ENCODE data around the gene ZNF639. TPM values are rescaled to one million over a fixed set of nuclear protein-coding genes. Genes with fewer than 3 reads are reported as not detected.
"Not testable (repeated sequence)": the region's sequence is repeated elsewhere in the genome, so short reads cannot be mapped to it uniquely, and the experiment has no call there.

The ZNF639 gene
- total and polyA plus RNA-seq, 5 experiments from 2014 or later = 56.5 to 65.2 (median 63.0) TPM

- peaks cover 0 to 8% (median 0%) of the 10 kb centered on the region in 9 donors for H3K9me3 Mint-ChIP-seq
- POLR2A ChIA-PET = no interaction called here
- no peaks in the 10 kb centered on the region for H3K4me1 Mint-ChIP-seq
Measured at GRCh38 chr3:179297971-179298725, 24.7 kb upstream of the ZNF639 start.

GRCh38 chr3:179299316-179299715, 23.5 kb upstream of the ZNF639 start:
- POLR2A ChIA-PET = no interaction called here
- H3K4me3 Mint-ChIP-seq = no peak overlapping the region
- peaks cover 0 to 10% (median 0%) of the 10 kb centered on the region in 3 donors for H3K36me3 Mint-ChIP-seq
- no peaks in the 10 kb centered on the region for H3K4me1 Mint-ChIP-seq
- H3K27me3 Mint-ChIP-seq = peaks cover 0 to 11% (median 5%) of the 10 kb centered on the region in 5 donors
- H3K27ac Mint-ChIP-seq = no peak overlapping the region
- DNase-seq (no peak), ATAC-seq (no peak)
- H3K9me3 Mint-ChIP-seq = peaks cover 0 to 8% (median 0%) of the 10 kb centered on the region in 9 donors

More at GRCh38 chr3:179297971-179298725, 24.7 kb upstream of the ZNF639 start:
- Mint-ChIP-seq H3K27me3 (peaks cover 0 to 11% (median 4%) of the 10 kb centered on the region in 5 donors), H3K36me3 (peaks cover 0 to 10% (median 0%) of the 10 kb centered on the region in 3 donors), H3K27ac (no peak overlapping the region), H3K4me3 (no peak overlapping the region)
- no peak for DNase-seq
- no peak for ATAC-seq

DNA sequence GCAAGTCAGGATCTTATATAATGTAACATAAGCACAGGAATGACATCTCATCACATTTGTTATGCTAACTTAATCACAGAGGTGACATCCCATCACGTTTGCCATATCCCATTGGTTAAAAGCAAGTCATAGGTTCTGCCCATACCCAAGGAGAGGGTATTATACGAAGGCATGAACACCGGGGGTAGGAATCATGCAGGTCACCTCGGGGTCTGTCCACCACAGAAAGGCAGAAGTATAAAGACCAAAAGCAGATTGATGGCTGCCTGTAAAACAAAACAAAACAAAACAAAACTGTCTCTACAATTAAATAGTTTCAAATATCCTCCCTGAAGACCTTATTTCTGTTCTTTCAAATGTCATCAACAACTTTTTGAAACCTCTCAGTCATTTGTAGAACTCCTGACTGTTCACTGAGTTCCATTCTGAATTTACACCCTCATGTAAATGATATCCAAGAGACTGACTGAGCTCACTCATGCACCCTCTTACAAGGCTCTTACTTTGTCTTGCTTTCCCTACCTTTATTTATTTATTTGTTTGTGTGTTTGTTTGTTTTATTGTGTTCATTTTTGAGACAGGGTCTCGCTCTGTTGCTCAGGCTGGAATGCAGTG, 22.7 kb upstream of the ZNF639 start:
- Mint-ChIP-seq H3K4me1 (no peaks in the 10 kb centered on the region), H3K4me3 (no peak overlapping the region), H3K27me3 (peaks cover 0 to 11% (median 4%) of the 10 kb centered on the region in 5 donors), H3K36me3 (peaks cover 0 to 10% (median 0%) of the 10 kb centered on the region in 3 donors), H3K27ac (no peak overlapping the region), H3K9me3 (peaks cover 0 to 8% (median 0%) of the 10 kb centered on the region in 9 donors)
- DNase-seq = no peak
- ATAC-seq = no peak
- POLR2A ChIA-PET = no interaction called here

GRCh38 chr3:179301645-179302044, 21.2 kb upstream of the ZNF639 start:
- ATAC-seq = no peak
- Mint-ChIP-seq H3K36me3 (peaks cover 0 to 9% (median 0%) of the 10 kb centered on the region in 3 donors), H3K27ac (no peak overlapping the region), H3K4me3 (no peak overlapping the region), H3K27me3 (peaks cover 0 to 7% (median 4%) of the 10 kb centered on the region in 5 donors), H3K9me3 (peaks cover 0 to 8% (median 0%) of the 10 kb centered on the region in 9 donors), H3K4me1 (no peaks in the 10 kb centered on the region)
- POLR2A ChIA-PET = no interaction called here
- DNase-seq = no peak

- DNase-seq (no peak), ATAC-seq (no peak)
- Mint-ChIP-seq H3K36me3 (peaks cover 0 to 6% (median 0%) of the 10 kb centered on the region in 3 donors), H3K9me3 (peaks cover 0 to 6% (median 0%) of the 10 kb centered on the region in 9 donors), H3K27me3 (peaks cover 0 to 3% (median 2%) of the 10 kb centered on the region in 5 donors), H3K4me1 (no peaks in the 10 kb centered on the region), H3K4me3 (no peak overlapping the region), H3K27ac (no peak overlapping the region)
- POLR2A ChIA-PET = no interaction called here
Measured at GRCh38 chr3:179302111-179302510, 20.7 kb upstream of the ZNF639 start.

GRCh38 chr3:179304605-179305004, 18.2 kb upstream of the ZNF639 start:
- POLR2A ChIA-PET = no interaction called here
- Mint-ChIP-seq H3K27me3 (peaks cover 0 to 2% (median 0%) of the 10 kb centered on the region in 5 donors), H3K4me3 (no peak overlapping the region), H3K9me3 (no peaks in the 10 kb centered on the region), H3K27ac (no peak overlapping the region), H3K4me1 (no peaks in the 10 kb centered on the region), H3K36me3 (no peaks in the 10 kb centered on the region)
- DNase-seq (no peak), ATAC-seq (no peak)

- ATAC-seq, H3K36me3 Mint-ChIP-seq, H3K27ac Mint-ChIP-seq, H3K4me3 Mint-ChIP-seq, H3K27me3 Mint-ChIP-seq, H3K4me1 Mint-ChIP-seq, POLR2A ChIA-PET, DNase-seq, H3K9me3 Mint-ChIP-seq: not testable (repeated sequence)
Measured at GRCh38 chr3:179307362-179307761, 15.5 kb upstream of the ZNF639 start.

DNA sequence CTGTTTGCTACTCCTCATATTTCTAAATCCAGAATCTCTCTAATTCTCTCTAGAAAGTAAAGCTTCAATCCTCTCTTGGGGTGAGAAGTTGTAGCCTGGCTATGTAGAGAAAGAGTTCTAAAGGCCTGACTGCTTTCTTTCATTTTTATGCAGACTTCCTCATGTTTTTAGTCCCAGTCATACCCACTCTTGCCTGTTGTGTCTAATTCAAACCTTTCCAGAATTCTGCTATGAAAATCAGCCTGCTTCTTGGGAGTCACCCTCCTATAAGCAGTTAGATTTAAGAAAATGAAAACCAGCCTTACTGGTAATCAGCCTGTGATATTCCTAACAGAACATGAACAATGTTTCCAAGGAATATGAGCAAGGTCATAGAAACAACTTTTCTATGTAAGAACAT, 14.8 kb upstream of the ZNF639 start:
- POLR2A ChIA-PET = no interaction called here
- Mint-ChIP-seq H3K36me3 (no peaks in the 10 kb centered on the region), H3K27ac (no peak overlapping the region), H3K4me1 (no peaks in the 10 kb centered on the region), H3K9me3 (no peaks in the 10 kb centered on the region), H3K27me3 (peaks cover 0 to 2% (median 0%) of the 10 kb centered on the region in 5 donors), H3K4me3 (no peak overlapping the region)
- no peak for ATAC-seq
- no peak for DNase-seq

GRCh38 chr3:179309225-179310078, 13.4 kb upstream of the ZNF639 start:
- H3K9me3 Mint-ChIP-seq = no peaks in the 10 kb centered on the region
- H3K27me3 Mint-ChIP-seq = no peaks in the 10 kb centered on the region
- no peaks in the 10 kb centered on the region for H3K36me3 Mint-ChIP-seq
- H3K27ac Mint-ChIP-seq = no peak overlapping the region
- POLR2A ChIA-PET = no interaction called here
- no peak overlapping the region for H3K4me3 Mint-ChIP-seq
- DNase-seq (no peak), ATAC-seq (no peak)
- no peaks in the 10 kb centered on the region for H3K4me1 Mint-ChIP-seq

GRCh38 chr3:179318876-179319275, 4.0 kb upstream of the ZNF639 start:
- Mint-ChIP-seq H3K36me3 (no peaks in the 10 kb centered on the region), H3K9me3 (no peaks in the 10 kb centered on the region), H3K4me3 (no peak overlapping the region), H3K4me1 (peaks cover 11 to 34% (median 27%) of the 10 kb centered on the region in 4 donors), H3K27ac (no peak overlapping the region), H3K27me3 (no peaks in the 10 kb centered on the region)
- no peak for DNase-seq
- ATAC-seq = no peak
- POLR2A ChIA-PET = interaction anchor here (6.0 kb wide), 1 partner anchor 171 kb away, joined by 72 read pairs; the partner anchor contains the start of gene PIK3CA

GRCh38 chr3:179321668-179322285, 1.1 kb upstream of the ZNF639 start:
- Mint-ChIP-seq H3K4me1 (peaks cover 13 to 43% (median 37%) of the 10 kb centered on the region in 4 donors), H3K36me3 (peaks cover 0 to 18% (median 0%) of the 10 kb centered on the region in 3 donors), H3K9me3 (no peaks in the 10 kb centered on the region), H3K4me3 (peak overlapping the region; percentile 82 to 92 (median 86)), H3K27ac (peak overlapping the region; percentile 89 to 95 (median 94)), H3K27me3 (no peaks in the 10 kb centered on the region)
- DNase-seq = no peak
- ATAC-seq = no peak
- POLR2A ChIA-PET = interaction anchor here (0.7 to 6.0 kb wide), 4 partner anchors 173 to 283 kb away, joined by 4 to 72 read pairs (median 4); partner anchors contain the start of genes MRPL47, NDUFB5 and PIK3CA
